Testis (tissue), 3 donors: ENCODE results near the gene GSDME. TPM values are rescaled to one million over a fixed set of nuclear protein-coding genes. Genes with fewer than 3 reads are reported as not detected.

ENCODE experiments used
- DNase-seq: peaks from one replicate; pipeline ENCODE4 v3.0.0-alpha.2; 2019
- H3K27ac ChIP-seq, 2 donors: fragments of 200-600 bp; sonication (generic); one replicate each; pipeline ENCODE4 v1.5.1; 2019
- H3K27me3 ChIP-seq: fragments of 200-600 bp; sonication (generic); one replicate; pipeline ENCODE4 v1.5.1; 2019
- H3K36me3 ChIP-seq: fragments of 200-600 bp; sonication (generic); one replicate; pipeline ENCODE4 v1.5.1; 2017; ENCODE audit warnings: low read depth; ENCODE audit errors: missing control alignments
- H3K4me1 ChIP-seq: fragments of 200-600 bp; sonication (generic); one replicate; pipeline ENCODE4 v1.5.1; 2019
- H3K4me3 ChIP-seq, 2 donors: fragments of 200-600 bp; sonication (generic); one replicate each; pipeline ENCODE4 v1.5.1; 2017 to 2019
- H3K9me3 ChIP-seq: fragments of 200-600 bp; sonication (generic); one replicate; pipeline ENCODE4 v1.5.1; 2017
- CTCF ChIP-seq, 3 experiments: fragments of 450-650 bp in 2 of 3; fragments of 200-600 bp in 1 of 3; sonication (generic) in 1 of 3; IDR thresholded peaks; one replicate each; pipeline ENCODE4 v1.5.1; 2016 to 2019; ENCODE audit warnings: antibody characterized with exemption in 3 of 3, mild to moderate bottlenecking in 2 of 3, moderate library complexity in 1 of 3
- POLR2A ChIP-seq: fragments of 450-650 bp; IDR thresholded peaks from one replicate; pipeline ENCODE4 v1.6.1; 2017; ENCODE audit warnings: antibody characterized with exemption, mild to moderate bottlenecking, moderate library complexity
- WGBS, 2 donors: methylation state at CpG; one replicate each; pipeline ENCODE4 v1.1.5; 2018; 5-methylcytosine and 5-hydroxymethylcytosine counted together
- intact Hi-C: fragments of 100-400 bp; cut with DNase I; formaldehyde crosslinking; loops from one replicate; pipeline ENCODE4 v1.15.1; 2023; ENCODE audit warnings: low total_unique reads
- polyA plus RNA-seq: library from polyadenylated mRNA; stranded (reverse); fragments of 350-450 nt; fragmentation: Illumina TruSeq; extraction: RNeasy Lipid Tissue Mini Kit (QIAGEN cat#74804); gene quantifications from one replicate; pipeline ENCODE4 v1.2.3, GENCODE V29; 2014; ENCODE audit warnings: low read depth, low replicate concordance; ENCODE audit not compliant: insufficient read depth
- total RNA-seq, 2 donors: library from RNA; depleted of rRNA; stranded (reverse); fragments of >200 nt; gene quantifications; one replicate each; pipeline ENCODE4 v1.2.3, GENCODE V29; 2016

GSDME gene
- total and polyA plus RNA-seq, 3 donors from 2014 or later, result 31.8 to 59.4 (median 55.0) TPM

GRCh38 chr7:24700521-24701260 lies 56.6 kb downstream of the GSDME start:
- TF ChIP-seq CTCF (IDR thresholded peaks at IDR 0.05) (no peak), POLR2A (no peak)
- no peaks in the 10 kb centered on the region for H3K36me3 ChIP-seq
- H3K4me3 ChIP-seq, result no peak overlapping the region
- H3K4me1 ChIP-seq, result peaks cover 5% of the 10 kb centered on the region
- WGBS, 2 donors, result 52 to 67% methylated on average over 9 of the region's 9 CpGs
- no peak overlapping the region for H3K27ac ChIP-seq
- H3K9me3 ChIP-seq, result no peaks in the 10 kb centered on the region
- no peak for DNase-seq
- H3K27me3 ChIP-seq, result no peaks in the 10 kb centered on the region
- intact Hi-C loops, result no loop called here

GRCh38 chr7:24698531-24699266 lies 58.6 kb downstream of the GSDME start:
- H3K9me3 ChIP-seq, result no peaks in the 10 kb centered on the region
- H3K27me3 ChIP-seq, result no peaks in the 10 kb centered on the region
- TF ChIP-seq CTCF (IDR thresholded peaks at IDR 0.05), result no peak
- TF ChIP-seq POLR2A, result no peak
- no peaks in the 10 kb centered on the region for H3K36me3 ChIP-seq
- peaks cover 5% of the 10 kb centered on the region for H3K4me1 ChIP-seq
- WGBS, 2 donors, result 75 to 84% methylated on average over 7 of the region's 7 CpGs
- no peak overlapping the region for H3K27ac ChIP-seq
- H3K4me3 ChIP-seq, result no peak overlapping the region
- intact Hi-C loops, result no loop called here
- no peak for DNase-seq

- TF ChIP-seq CTCF (IDR thresholded peaks at IDR 0.05) (no peak), POLR2A (no peak)
- DNase-seq, result no peak
- H3K9me3 ChIP-seq, result no peaks in the 10 kb centered on the region
- H3K4me1 ChIP-seq, result peaks cover 5% of the 10 kb centered on the region
- no peaks in the 10 kb centered on the region for H3K27me3 ChIP-seq
- H3K4me3 ChIP-seq, result no peak overlapping the region
- no peak overlapping the region for H3K27ac ChIP-seq
- intact Hi-C loops, result no loop called here
- WGBS, 2 donors, result 82 to 95% methylated on average over 4 of the region's 4 CpGs
- no peaks in the 10 kb centered on the region for H3K36me3 ChIP-seq
Measured at GRCh38 chr7:24697416-24697815, 59.8 kb downstream of the GSDME start.

- no peaks in the 10 kb centered on the region for H3K36me3 ChIP-seq
- intact Hi-C loops, result no loop called here
- DNase-seq, result no peak
- TF ChIP-seq POLR2A, result no peak
- no peak for TF ChIP-seq CTCF (IDR thresholded peaks at IDR 0.05)
- H3K4me3 ChIP-seq, result no peak overlapping the region
- 91 to 92% methylated on average over 2 of the region's 2 CpGs for WGBS, 2 donors
- no peaks in the 10 kb centered on the region for H3K9me3 ChIP-seq
- H3K27me3 ChIP-seq, result no peaks in the 10 kb centered on the region
- H3K27ac ChIP-seq, result no peak overlapping the region
- H3K4me1 ChIP-seq, result no peaks in the 10 kb centered on the region
Measured at GRCh38 chr7:24692592-24692991, 64.7 kb downstream of the GSDME start.
